Karpas-422 (cell line): ENCODE data around the gene KRT13. TPM values are rescaled to one million over a fixed set of nuclear protein-coding genes. Genes with fewer than 3 reads are reported as not detected.
A peak's percentile ranks its signal among the peaks of the same experiment; 100 is the strongest.

Source experiments
- DNase-seq: peaks from one replicate; pipeline ENCODE4 v3.0.0-alpha.2; 2015
- H2AFZ ChIP-seq: fragments of 200-600 bp; sonication (generic); 2 replicates; pipeline ENCODE4 v1.6.1; 2014; ENCODE audit warnings: antibody characterized with exemption, low read length, mixed read lengths
- H3K27ac ChIP-seq: fragments of 200-600 bp; sonication (generic); 2 replicates; pipeline ENCODE4 v1.5.1; 2014; ENCODE audit warnings: mild to moderate bottlenecking, low read length, moderate library complexity
- H3K27me3 ChIP-seq: fragments of 200-600 bp; sonication (generic); 2 replicates; pipeline ENCODE4 v1.6.1; 2014; ENCODE audit warnings: low read length, mixed read lengths
- H3K36me3 ChIP-seq: fragments of 200-600 bp; sonication (generic); 2 replicates; pipeline ENCODE4 v1.6.1; 2014; ENCODE audit warnings: low read length, mixed read lengths; ENCODE audit not compliant: insufficient read depth
- H3K4me1 ChIP-seq: fragments of 200-600 bp; sonication (generic); 2 replicates; pipeline ENCODE4 v1.6.1; 2014; ENCODE audit warnings: mild to moderate bottlenecking, low read length, mixed read lengths
- H3K4me2 ChIP-seq: fragments of 200-600 bp; sonication (generic); 2 replicates; pipeline ENCODE4 v1.6.1; 2014; ENCODE audit warnings: low read length, low read depth, mild to moderate bottlenecking; ENCODE audit not compliant: poor library complexity, severe bottlenecking
- H3K4me3 ChIP-seq: fragments of 200-600 bp; sonication (generic); 2 replicates; pipeline ENCODE4 v1.5.1; 2014; ENCODE audit warnings: mild to moderate bottlenecking, antibody characterized with exemption, low read length, mixed read lengths
- H3K79me2 ChIP-seq: fragments of 200-600 bp; sonication (generic); 2 replicates; pipeline ENCODE4 v1.6.1; 2014; ENCODE audit warnings: mild to moderate bottlenecking, low read length, mixed read lengths
- H3K9ac ChIP-seq: fragments of 200-600 bp; sonication (generic); 2 replicates; pipeline ENCODE4 v1.6.0; 2014; ENCODE audit warnings: low read length
- H3K9me2 ChIP-seq: fragments of 200-600 bp; sonication (generic), shearing (Covaris generic); replicated peaks from 2 replicates; pipeline ENCODE4 v1.6.0; 2014; ENCODE audit warnings: mild to moderate bottlenecking, low read length, moderate library complexity; ENCODE audit not compliant: insufficient read depth
- H3K9me3 ChIP-seq: fragments of 300-700, 200-600 bp; sonication (generic); 2 replicates; pipeline ENCODE4 v1.6.1; 2014; ENCODE audit warnings: low read length, mixed read lengths
- H4K20me1 ChIP-seq: fragments of 200-600 bp; sonication (generic); 2 replicates; pipeline ENCODE4 v1.6.1; 2014; ENCODE audit warnings: mild to moderate bottlenecking, antibody characterized with exemption, low read length, low read depth; ENCODE audit not compliant: insufficient read depth
- small RNA-seq: library from RNA; depleted of rRNA; stranded (forward); fragments of <200 nt; gene quantifications from one replicate; pipeline ENCODE3, GENCODE V24; 2014
- total RNA-seq: library from RNA; depleted of rRNA; stranded (reverse); fragments of >200 nt; shearing (Covaris generic); gene quantifications from 2 replicates; pipeline ENCODE4 v1.2.3, GENCODE V29; 2014; ENCODE audit warnings: low replicate concordance; rRNA removed

The KRT13 gene
- total RNA-seq, 1 experiment from 2014 or later = not detected

DNA sequence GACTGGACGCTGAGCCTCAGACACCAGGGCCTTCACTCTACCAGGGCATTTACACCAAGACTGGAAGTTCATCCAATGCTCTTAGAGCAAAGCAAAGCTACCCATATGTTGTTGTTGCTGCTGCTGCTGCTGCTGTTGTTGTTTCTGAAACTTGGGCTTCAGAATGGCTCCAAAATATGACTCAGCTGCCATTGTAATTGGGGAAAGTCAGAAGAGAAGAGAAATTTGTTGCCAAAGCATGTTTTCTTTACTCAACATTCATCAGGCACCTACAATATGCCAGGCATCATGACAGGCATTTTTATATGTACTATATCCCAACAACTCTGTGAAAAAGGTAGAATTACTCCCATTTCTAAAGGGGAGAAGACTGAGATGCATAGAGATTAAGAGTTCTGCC is 50.2 kb downstream of the KRT13 start:
- no peaks in the 10 kb centered on the region for H3K9me3 ChIP-seq
- no peaks in the 10 kb centered on the region for H3K4me1 ChIP-seq
- no peaks in the 10 kb centered on the region for H3K79me2 ChIP-seq
- no peaks in the 10 kb centered on the region for H3K9me2 ChIP-seq
- no peak overlapping the region for H2AFZ ChIP-seq
- H3K27me3 ChIP-seq = no peaks in the 10 kb centered on the region
- no peak overlapping the region for H3K27ac ChIP-seq
- no peaks in the 10 kb centered on the region for H4K20me1 ChIP-seq
- no peaks in the 10 kb centered on the region for H3K36me3 ChIP-seq
- no peak overlapping the region for H3K9ac ChIP-seq
- H3K4me3 ChIP-seq = no peak overlapping the region
- DNase-seq = no peak
- no peak overlapping the region for H3K4me2 ChIP-seq

DNA sequence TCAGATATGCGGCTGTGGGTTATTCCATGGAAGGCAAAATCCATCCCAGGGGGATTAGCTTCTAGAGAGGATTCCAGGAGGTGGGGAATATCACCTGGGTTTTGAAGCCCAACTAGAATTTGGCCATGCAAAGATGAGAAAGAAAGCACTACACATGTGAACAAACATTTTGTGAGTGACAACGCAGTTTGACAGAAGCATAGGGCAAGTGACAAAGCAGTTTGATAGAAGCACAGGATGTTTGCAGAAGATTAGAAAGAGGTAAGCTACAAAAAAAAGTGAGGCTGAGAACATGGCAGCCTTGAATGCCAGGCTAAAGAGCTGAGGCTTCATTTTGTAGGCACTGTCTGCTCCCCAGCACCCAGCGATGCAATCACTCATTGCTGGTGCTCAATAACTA is 52.3 kb downstream of the KRT13 start:
- no peaks in the 10 kb centered on the region for H3K27me3 ChIP-seq
- no peak for DNase-seq
- H3K9ac ChIP-seq = no peak overlapping the region
- H2AFZ ChIP-seq = no peak overlapping the region
- no peaks in the 10 kb centered on the region for H3K9me3 ChIP-seq
- H3K27ac ChIP-seq = no peak overlapping the region
- H3K36me3 ChIP-seq = no peaks in the 10 kb centered on the region
- H3K4me3 ChIP-seq = no peak overlapping the region
- no peaks in the 10 kb centered on the region for H3K4me1 ChIP-seq
- no peaks in the 10 kb centered on the region for H4K20me1 ChIP-seq
- no peaks in the 10 kb centered on the region for H3K79me2 ChIP-seq
- no peak overlapping the region for H3K4me2 ChIP-seq
- no peaks in the 10 kb centered on the region for H3K9me2 ChIP-seq

DNA sequence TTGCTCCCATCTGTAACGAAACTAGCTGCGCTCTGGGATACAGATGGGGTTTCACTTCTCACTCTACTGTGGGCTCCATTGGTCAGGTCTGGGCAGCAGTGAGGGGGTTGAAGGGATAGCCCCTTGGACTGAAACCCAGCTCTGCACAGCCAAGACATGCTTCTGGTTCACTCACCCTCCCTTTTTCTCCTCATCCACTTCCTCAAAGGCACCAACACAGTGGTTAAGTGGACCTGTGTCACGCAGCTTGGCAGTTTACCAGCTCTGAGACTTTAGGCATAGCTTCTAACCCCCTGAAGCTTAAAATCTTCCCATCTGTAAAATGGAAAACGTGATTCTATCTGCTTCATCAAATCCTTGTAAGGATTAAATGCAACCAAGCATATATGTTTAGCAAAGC is 53.1 kb downstream of the KRT13 start:
- Histone ChIP-seq H3K36me3 (no peaks in the 10 kb centered on the region), H2AFZ (no peak overlapping the region), H3K79me2 (no peaks in the 10 kb centered on the region), H3K27me3 (no peaks in the 10 kb centered on the region), H3K9ac (no peak overlapping the region), H3K27ac (no peak overlapping the region), H3K4me1 (no peaks in the 10 kb centered on the region), H3K9me2 (no peaks in the 10 kb centered on the region), H4K20me1 (no peaks in the 10 kb centered on the region), H3K4me2 (no peak overlapping the region), H3K4me3 (no peak overlapping the region), H3K9me3 (no peaks in the 10 kb centered on the region)
- no peak for DNase-seq

DNA sequence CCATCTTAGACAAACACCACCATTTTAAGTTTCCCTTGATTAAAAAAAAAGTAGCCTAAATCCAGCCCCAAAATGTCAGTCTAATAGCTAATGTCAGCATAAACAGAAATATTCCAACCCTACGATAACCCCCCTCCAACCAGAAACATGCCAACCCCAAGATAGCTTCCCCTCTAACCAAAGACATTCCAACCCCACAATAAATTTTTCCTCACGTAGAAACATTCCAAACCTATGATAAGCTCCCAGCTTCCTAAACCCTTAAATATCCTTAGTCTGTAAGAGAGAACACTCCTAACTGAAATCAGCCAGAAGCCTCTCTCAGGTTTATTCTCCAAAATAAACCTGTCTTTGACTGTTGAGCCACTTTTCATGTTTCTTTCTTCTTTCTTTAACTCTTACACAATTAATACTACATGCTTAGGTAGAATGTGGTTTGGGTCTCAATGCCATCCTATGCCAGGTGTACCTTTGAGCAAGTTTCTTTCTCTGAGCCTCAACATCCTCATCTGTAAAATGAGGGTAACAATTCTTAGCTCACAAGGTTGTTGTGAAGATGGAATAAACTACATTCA is 54.2 kb downstream of the KRT13 start:
- no peak overlapping the region for H3K9ac ChIP-seq
- no peaks in the 10 kb centered on the region for H3K36me3 ChIP-seq
- DNase-seq = no peak
- no peaks in the 10 kb centered on the region for H4K20me1 ChIP-seq
- no peaks in the 10 kb centered on the region for H3K27me3 ChIP-seq
- H3K9me3 ChIP-seq = no peaks in the 10 kb centered on the region
- no peak overlapping the region for H3K4me2 ChIP-seq
- no peak overlapping the region for H3K4me3 ChIP-seq
- no peaks in the 10 kb centered on the region for H3K79me2 ChIP-seq
- H3K9me2 ChIP-seq = no peaks in the 10 kb centered on the region
- H2AFZ ChIP-seq = no peak overlapping the region
- no peaks in the 10 kb centered on the region for H3K4me1 ChIP-seq
- H3K27ac ChIP-seq = no peak overlapping the region

Small RNAs within 50 kb of the gene (small RNA-seq; reads per million reads assigned to genes)
- gene RNU2-32P = 6.4 reads per million, percentile 85 among the genes with 10 or more reads in this experiment

Other genes starting within 250 kb of the KRT13 start
- not detected in 2 replicates for gene KRTAP9-6, start 240.2 kb downstream of the KRT13 start, total RNA-seq
- gene KRTAP9-7, start 229.9 kb downstream of the KRT13 start, total RNA-seq = not detected in 2 replicates
- gene KRTAP29-1, start 202.8 kb downstream of the KRT13 start, total RNA-seq = not detected in 2 replicates
- gene KRTAP16-1, start 196.3 kb downstream of the KRT13 start, total RNA-seq = not detected in 2 replicates
- gene KRTAP17-1, start 189.9 kb downstream of the KRT13 start, total RNA-seq = 1.6 TPM in 1 of 2 replicates, not detected in the other
- not detected in 2 replicates for gene KRT33A, start 154.8 kb downstream of the KRT13 start, total RNA-seq
- gene KRT33B, start 135.8 kb downstream of the KRT13 start, total RNA-seq = not detected in 2 replicates
- gene KRT34, start 123.3 kb downstream of the KRT13 start, total RNA-seq = not detected in 2 replicates
- gene KRT31, start 108.0 kb downstream of the KRT13 start, total RNA-seq = not detected in 2 replicates
- gene KRT37, start 81.0 kb downstream of the KRT13 start, total RNA-seq = not detected in 2 replicates
- not detected in 2 replicates for gene KRT38, start 64.6 kb downstream of the KRT13 start, total RNA-seq
- not detected in 2 replicates for gene KRT32, start 38.2 kb downstream of the KRT13 start, total RNA-seq
- not detected in 2 replicates for gene KRT35, start 24.5 kb downstream of the KRT13 start, total RNA-seq
- not detected in 2 replicates for gene KRT36, start 15.7 kb downstream of the KRT13 start, total RNA-seq
- not detected in 2 replicates for gene KRT15, start 13.3 kb upstream of the KRT13 start, total RNA-seq
- not detected in 2 replicates for gene KRT19, start 22.7 kb upstream of the KRT13 start, total RNA-seq
- not detected in 2 replicates for gene KRT9, start 66.4 kb upstream of the KRT13 start, total RNA-seq
- not detected in 2 replicates for gene KRT14, start 81.3 kb upstream of the KRT13 start, total RNA-seq
- gene KRT16, start 107.2 kb upstream of the KRT13 start, total RNA-seq = not detected in 2 replicates
- gene KRT17, start 119.0 kb upstream of the KRT13 start, total RNA-seq = not detected in 2 replicates
- gene EIF1, start 183.3 kb upstream of the KRT13 start, total RNA-seq = 101 and 172 TPM in 2 replicates
- not detected in 2 replicates for gene GAST, start 206.7 kb upstream of the KRT13 start, total RNA-seq
- gene HAP1, start 229.0 kb upstream of the KRT13 start, total RNA-seq = 0.04 and 0.48 TPM in 2 replicates